Measurements from ENCODE around the gene PRR36. TPM values are rescaled to one million over a fixed set of nuclear protein-coding genes. Genes with fewer than 3 reads are reported as not detected.

The PRR36 gene
- total and polyA plus RNA-seq, 10 of the 15 experiments (the other 5 are each of a cell fraction or from before 2014, with no cell fraction given), result 0.04 TPM; not detected in 9

DNA sequence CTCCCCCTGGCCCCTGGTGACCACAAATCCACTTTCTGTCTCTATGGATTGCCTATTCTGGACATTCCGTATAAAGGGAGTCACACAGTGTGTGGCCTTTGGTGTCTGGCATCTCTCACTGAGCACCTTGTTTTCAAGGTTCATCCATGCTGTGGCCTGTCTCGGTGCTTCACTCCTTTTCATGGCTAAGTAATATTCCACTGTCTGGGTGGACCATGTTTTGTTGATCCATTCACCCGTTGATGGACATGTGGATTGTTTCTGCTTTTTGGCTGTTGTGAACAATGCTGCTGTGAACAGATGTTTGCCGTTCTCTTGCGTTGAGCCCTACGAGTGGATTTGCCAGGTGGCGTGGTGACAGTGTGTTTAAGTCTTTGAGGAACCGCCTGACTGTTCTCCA is 33.6 kb downstream of the PRR36 start:
- Histone ChIP-seq H3K4me3 (no peak overlapping the region), H3K79me2 (ENCODE audit: control insufficient read depth, insufficient read depth, low read length) (no peaks in the 10 kb centered on the region), H3K27ac (ENCODE audit: control insufficient read depth, insufficient read depth) (no peak overlapping the region), H3K4me2 (ENCODE audit: control insufficient read depth, insufficient read depth) (no peak overlapping the region), H4K20me1 (ENCODE audit: control insufficient read depth, insufficient read depth) (no peaks in the 10 kb centered on the region), H3K4me1 (ENCODE audit: control insufficient read depth, insufficient read depth, low read length) (peaks cover 3% of the 10 kb centered on the region; the same call in 1 of the 2 replicates), H3K9me3 (replicated peaks; ENCODE audit: control insufficient read depth, insufficient read depth, low read length) (no peaks in the 10 kb centered on the region; the same call in 2 of the 3 replicates), H3K9ac (ENCODE audit: control insufficient read depth, insufficient read depth, low read length) (no peak overlapping the region), H3K36me3 (ENCODE audit: control insufficient read depth in 2 of 2, insufficient read depth in 2 of 2, low read length in 1 of 2) (no peaks in the 10 kb centered on the region), H3K27me3 (replicated peaks in 1 of 2; ENCODE audit: control insufficient read depth in 2 of 2, insufficient read depth in 2 of 2, low read length in 1 of 2) (no peaks in the 10 kb centered on the region), H2AFZ (ENCODE audit: control insufficient read depth, low read depth, low read length) (no peak overlapping the region)
- no peak for DNase-seq (ENCODE audit: low read depth, low spot score)
- ChIA-PET SMC1A (ENCODE audit: uncharacterized antibody, unreplicated experiment) (no interaction called here), POLR2A (no interaction called here), RAD21 (ENCODE audit: unreplicated experiment) (no interaction called here), CTCF (no interaction called here)
- ATAC-seq, result no peak
- intact Hi-C loops (cut with micrococcal nuclease; ENCODE audit: unreplicated experiment) (no loop called here), in situ Hi-C loops (cut with MboI) (no loop called here)
- TF ChIP-seq, protein P1, sequence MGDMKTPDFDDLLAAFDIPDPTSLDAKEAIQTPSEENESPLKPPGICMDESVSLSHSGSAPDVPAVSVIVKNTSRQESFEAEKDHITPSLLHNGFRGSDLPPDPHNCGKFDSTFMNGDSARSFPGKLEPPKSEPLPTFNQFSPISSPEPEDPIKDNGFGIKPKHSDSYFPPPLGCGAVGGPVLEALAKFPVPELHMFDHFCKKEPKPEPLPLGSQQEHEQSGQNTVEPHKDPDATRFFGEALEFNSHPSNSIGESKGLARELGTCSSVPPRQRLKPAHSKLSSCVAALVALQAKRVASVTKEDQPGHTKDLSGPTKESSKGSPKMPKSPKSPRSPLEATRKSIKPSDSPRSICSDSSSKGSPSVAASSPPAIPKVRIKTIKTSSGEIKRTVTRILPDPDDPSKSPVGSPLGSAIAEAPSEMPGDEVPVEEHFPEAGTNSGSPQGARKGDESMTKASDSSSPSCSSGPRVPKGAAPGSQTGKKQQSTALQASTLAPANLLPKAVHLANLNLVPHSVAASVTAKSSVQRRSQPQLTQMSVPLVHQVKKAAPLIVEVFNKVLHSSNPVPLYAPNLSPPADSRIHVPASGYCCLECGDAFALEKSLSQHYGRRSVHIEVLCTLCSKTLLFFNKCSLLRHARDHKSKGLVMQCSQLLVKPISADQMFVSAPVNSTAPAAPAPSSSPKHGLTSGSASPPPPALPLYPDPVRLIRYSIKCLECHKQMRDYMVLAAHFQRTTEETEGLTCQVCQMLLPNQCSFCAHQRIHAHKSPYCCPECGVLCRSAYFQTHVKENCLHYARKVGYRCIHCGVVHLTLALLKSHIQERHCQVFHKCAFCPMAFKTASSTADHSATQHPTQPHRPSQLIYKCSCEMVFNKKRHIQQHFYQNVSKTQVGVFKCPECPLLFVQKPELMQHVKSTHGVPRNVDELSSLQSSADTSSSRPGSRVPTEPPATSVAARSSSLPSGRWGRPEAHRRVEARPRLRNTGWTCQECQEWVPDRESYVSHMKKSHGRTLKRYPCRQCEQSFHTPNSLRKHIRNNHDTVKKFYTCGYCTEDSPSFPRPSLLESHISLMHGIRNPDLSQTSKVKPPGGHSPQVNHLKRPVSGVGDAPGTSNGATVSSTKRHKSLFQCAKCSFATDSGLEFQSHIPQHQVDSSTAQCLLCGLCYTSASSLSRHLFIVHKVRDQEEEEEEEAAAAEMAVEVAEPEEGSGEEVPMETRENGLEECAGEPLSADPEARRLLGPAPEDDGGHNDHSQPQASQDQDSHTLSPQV (IDR thresholded peaks at IDR 0.05), result no peak
- no peak for TF ChIP-seq DPF2 (IDR thresholded peaks at IDR 0.05)
- TF ChIP-seq, protein P2, sequence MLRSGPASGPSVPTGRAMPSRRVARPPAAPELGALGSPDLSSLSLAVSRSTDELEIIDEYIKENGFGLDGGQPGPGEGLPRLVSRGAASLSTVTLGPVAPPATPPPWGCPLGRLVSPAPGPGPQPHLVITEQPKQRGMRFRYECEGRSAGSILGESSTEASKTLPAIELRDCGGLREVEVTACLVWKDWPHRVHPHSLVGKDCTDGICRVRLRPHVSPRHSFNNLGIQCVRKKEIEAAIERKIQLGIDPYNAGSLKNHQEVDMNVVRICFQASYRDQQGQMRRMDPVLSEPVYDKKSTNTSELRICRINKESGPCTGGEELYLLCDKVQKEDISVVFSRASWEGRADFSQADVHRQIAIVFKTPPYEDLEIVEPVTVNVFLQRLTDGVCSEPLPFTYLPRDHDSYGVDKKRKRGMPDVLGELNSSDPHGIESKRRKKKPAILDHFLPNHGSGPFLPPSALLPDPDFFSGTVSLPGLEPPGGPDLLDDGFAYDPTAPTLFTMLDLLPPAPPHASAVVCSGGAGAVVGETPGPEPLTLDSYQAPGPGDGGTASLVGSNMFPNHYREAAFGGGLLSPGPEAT (IDR thresholded peaks at IDR 0.05; ENCODE audit: low read depth), result no peak
- TF ChIP-seq ZSCAN29 (IDR thresholded peaks at IDR 0.05), result no peak
- TF ChIP-seq EZH2 (IDR thresholded peaks at IDR 0.05; ENCODE audit: borderline replicate concordance, control insufficient read depth, low read depth, low read length), result no peak
- TF ChIP-seq, protein P3, sequence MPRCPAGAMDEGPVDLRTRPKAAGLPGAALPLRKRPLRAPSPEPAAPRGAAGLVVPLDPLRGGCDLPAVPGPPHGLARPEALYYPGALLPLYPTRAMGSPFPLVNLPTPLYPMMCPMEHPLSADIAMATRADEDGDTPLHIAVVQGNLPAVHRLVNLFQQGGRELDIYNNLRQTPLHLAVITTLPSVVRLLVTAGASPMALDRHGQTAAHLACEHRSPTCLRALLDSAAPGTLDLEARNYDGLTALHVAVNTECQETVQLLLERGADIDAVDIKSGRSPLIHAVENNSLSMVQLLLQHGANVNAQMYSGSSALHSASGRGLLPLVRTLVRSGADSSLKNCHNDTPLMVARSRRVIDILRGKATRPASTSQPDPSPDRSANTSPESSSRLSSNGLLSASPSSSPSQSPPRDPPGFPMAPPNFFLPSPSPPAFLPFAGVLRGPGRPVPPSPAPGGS (IDR thresholded peaks at IDR 0.05; ENCODE audit: borderline replicate concordance, insufficient read depth, low read depth, low read length, poor library complexity, severe bottlenecking), result no peak
- TF ChIP-seq POLR2AphosphoS2 (IDR thresholded peaks at IDR 0.05; ENCODE audit: low read depth, low read length), result no peak
- WGBS (ENCODE audit: insufficient coverage, insufficient replicate concordance, low lambda C conversion rate, missing lambda C conversion rate), result over 99% methylated on average over 8 of the region's 8 CpGs
- FAIRE-seq, result no peak
- no TSS peak for BruUV-seq (replicated peaks)
